GM21360 (cell line): Measurements from ENCODE around the gene CDC25B.

Experiments used
- ATAC-seq: cut with Tn5 transposase; IDR thresholded peaks from one replicate; pipeline ENCODE4 v1.9.1; 2021; ENCODE audit warnings: mild to moderate bottlenecking, moderate library complexity; ENCODE audit not compliant: unreplicated experiment

Gene CDC25B

GRCh38 chr20:3763671-3764601 lies 32.2 kb upstream of the CDC25B start:
- ATAC-seq = no peak

GRCh38 chr20:3764659-3765058 lies 31.5 kb upstream of the CDC25B start:
- ATAC-seq = no peak

- no peak for ATAC-seq
These were observed 30.8 kb upstream of the CDC25B start for GRCh38 chr20:3765171-3765882.

DNA sequence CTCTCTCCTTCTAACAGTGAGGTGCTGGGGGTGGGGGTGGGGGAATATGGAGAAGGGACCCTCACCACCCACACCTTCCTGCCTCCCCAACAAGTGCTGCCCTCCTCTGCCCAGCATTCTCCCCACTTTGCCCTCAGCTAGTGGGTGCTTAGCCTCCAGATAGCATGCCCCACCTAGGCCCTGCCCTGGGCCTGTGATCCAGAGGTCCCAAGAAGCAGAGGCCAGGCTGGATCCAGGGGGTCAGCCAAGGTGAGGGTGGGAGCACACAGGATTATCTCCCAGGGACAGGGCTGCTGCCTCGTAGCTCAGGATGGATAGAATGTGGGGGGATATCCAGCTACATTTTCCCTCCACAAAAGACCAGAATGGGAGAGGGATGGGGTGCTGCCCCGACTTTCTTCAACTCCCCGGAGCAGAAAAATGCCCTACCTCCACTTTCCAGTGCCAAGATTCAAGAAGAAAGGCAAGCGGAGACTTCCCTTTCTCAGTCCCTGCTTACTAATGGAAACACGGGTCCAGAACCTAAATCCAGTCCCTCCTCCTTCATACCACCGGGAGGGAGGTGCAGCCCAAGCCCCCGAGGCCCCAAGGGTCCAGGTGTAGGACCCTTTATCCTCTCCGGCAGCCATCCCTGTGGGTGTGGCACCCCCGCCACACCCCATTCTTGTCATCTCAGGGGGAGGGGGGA lies 29.5 kb upstream of the CDC25B start:
- no peak for ATAC-seq

GRCh38 chr20:3767110-3767426 lies 29.0 kb upstream of the CDC25B start:
- ATAC-seq = no peak

DNA sequence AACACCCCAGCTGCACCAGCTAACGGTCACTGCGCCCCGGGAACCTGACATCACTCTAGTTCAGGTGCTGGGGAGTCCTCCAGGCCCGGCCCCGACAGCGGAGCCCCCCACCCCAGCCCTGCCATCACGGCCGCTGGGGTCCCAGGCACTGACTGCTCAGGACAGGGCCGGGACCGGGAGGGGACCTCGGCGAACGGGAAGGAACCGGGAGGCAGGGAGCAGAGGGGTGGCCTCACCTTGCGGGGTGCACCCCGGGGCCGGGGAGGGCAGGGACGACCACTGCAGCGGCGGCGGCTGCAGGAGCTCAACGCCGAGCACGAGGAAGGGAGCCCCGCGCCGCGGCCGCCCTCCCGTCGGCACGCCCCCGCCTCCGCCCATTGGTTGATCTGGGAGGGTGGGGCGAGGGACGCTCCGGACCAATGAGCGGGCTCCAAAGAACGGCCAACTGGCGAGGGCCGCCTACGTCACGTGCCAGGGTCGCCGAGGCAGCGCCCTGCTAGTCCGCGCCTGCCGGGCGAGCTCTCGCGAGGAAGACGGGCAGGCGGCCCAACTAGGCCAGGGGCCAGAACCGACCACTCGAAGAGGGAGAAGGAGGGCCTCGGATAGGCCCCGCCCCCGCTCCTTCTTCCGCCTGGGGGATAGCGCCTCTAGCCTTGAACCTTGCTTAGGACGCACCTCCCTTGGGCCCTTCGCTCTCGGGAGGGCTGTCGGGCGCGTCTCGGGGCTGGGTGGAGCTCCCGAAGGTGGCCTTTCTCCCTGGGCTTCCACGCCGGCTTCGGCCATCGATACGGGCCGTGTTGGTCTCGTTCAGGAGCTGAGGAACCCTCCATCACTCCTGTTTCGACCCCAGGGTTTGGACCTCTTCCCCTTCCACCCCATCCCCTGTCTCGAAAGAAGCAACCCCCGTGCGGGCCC lies 28.4 kb upstream of the CDC25B start, which contains the start of gene ADISSP:
Gene ADISSP (minus strand): TSS at position 327 of the 915 bp plus-strand sequence. CDS start 7,653 bp downstream, outside the sequence.
- ATAC-seq = peak; percentile 93

DNA sequence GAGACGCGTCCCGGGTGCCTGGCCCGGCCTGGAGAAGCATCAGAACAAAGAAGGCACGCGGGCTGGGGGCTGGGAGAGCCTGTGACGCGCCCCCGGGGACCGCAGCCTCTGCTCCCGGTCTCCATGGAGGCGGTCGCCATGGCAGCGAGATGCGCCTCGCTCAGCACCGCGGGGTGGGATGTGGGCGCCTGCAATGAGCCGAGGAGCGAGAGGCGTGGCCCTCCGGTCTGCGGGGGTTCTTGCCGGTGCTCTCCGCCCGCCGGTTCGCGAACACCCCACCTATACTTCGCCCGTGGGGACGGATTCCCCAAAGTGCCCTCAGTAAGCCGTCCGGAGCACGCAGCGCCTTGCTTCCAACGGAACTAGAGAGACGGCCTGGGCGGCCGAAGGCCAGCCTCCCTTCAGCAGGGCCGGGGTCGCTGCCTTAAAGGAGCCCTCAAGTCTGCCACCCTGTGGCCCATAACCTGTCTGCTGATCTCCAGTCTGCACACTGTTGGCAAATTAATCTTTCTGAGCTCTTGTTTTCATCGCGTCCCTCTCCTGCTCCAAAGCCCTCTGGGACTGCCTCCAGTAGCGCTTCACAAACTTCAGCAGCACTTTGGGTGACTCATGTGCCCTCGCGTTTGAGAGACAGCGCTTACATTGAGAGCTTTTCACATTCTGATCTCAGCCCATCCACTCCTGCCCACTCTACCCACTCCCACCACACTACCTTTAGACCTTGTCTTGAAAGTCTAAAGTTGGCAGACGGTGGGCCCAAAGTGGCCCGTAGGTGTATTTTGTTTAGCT lies 27.6 kb upstream of the CDC25B start:
- ATAC-seq = peak; percentile 26

DNA sequence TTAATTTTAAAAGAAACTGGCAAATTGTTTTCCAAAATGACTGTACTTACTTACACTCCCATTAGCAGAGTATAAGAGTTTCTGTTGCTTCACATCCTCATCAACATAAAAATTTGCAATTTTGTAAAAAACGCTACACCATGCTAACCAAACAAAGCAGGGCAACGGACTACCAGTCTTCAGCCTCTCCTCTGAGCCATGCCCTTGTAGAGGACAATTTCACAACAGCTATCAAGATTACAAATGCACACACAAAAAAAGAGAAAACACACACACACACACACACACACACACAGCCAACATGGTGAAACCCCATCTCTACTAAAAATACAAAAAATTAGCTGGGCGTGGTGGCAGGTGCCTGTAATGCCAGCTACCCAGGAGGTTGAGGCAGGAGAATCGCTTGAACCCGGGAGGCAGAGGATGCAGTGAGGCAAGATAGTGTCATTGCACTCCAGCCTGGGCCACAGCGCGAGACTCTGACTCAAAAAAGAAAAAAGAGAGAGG lies 24.5 kb upstream of the CDC25B start:
- ATAC-seq = no peak

GRCh38 chr20:3775457-3776108 lies 20.5 kb upstream of the CDC25B start:
- no peak for ATAC-seq

DNA sequence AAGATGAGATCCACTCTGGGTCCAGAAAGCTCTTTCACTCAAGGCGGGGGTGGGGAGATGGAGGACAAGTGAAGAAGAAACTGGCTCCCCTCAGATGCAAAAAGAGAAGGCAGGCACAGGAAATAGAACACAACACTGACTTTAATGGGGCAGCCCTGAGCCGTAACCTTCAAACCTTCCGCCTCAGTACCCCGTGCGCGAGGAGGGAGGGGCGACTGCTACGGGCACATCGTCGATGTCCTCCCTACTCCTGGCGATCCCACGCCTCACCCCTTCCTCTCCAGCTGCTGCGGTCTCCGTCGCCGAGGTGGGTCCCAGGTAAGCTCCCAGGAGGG lies 18.8 kb upstream of the CDC25B start:
- no peak for ATAC-seq

GRCh38 chr20:3777716-3778629 lies 18.1 kb upstream of the CDC25B start:
- ATAC-seq = no peak

- ATAC-seq = no peak
These were observed 17.1 kb upstream of the CDC25B start for GRCh38 chr20:3778976-3779375.

GRCh38 chr20:3781153-3781910 lies 14.8 kb upstream of the CDC25B start, which contains the start of gene SPEF1:
SPEF1 (minus strand) TSS chr20:3781448; CDS start chr20:3781287, 161 bp downstream.
- peak; percentile 55 for ATAC-seq

GRCh38 chr20:3782597-3782996 lies 13.5 kb upstream of the CDC25B start:
- ATAC-seq = no peak

GRCh38 chr20:3783068-3783489 lies 13.0 kb upstream of the CDC25B start:
- ATAC-seq = no peak

DNA sequence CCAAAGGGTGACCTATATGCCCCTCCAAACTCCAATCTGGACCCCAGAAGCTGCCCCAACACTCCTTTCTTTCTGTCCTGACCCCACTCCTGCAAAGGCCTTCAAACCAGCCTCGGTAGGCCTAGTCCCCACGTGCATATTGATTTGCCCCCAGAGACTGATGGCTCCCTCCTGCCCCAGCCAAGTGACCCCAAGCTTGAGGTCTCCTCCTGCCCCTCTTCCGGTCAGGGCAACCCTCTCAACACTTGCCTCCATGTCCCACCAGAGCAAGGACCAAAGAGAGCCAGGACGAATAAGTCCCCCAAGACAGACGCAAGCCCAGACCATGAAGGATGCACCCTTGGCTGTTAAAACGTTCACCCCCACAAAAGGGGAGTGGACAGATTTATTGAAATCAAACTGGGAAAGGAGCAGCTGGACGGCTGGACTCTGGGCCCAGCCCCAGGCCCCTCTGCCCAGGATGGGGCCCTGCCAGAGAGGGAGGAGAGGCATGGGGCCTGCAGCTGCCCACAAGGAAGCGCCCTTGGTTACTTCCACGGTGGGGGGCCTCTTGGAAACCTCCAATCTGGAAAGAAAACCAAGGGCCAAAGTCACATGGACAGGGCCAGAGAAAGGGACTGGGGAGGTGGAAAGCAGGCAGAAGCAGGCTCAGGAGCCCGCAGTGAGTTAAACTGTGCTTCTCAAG lies 12.5 kb upstream of the CDC25B start:
- ATAC-seq = no peak
